GM18870 (cell line): ENCODE measurements around the gene S100A16.
A peak's percentile ranks its signal among the peaks of the same experiment; 100 is the strongest.

Experiments
- ATAC-seq: cut with Tn5 transposase; IDR thresholded peaks from one replicate; pipeline ENCODE4 v1.9.1; 2021; ENCODE audit warnings: moderate library complexity; ENCODE audit not compliant: unreplicated experiment

The S100A16 gene

GRCh38 chr1:153638261-153638660 is 25.3 kb upstream of the S100A16 start:
- ATAC-seq: no peak

- ATAC-seq: no peak
Observed at GRCh38 chr1:153636312-153636711, 23.4 kb upstream of the S100A16 start.

DNA sequence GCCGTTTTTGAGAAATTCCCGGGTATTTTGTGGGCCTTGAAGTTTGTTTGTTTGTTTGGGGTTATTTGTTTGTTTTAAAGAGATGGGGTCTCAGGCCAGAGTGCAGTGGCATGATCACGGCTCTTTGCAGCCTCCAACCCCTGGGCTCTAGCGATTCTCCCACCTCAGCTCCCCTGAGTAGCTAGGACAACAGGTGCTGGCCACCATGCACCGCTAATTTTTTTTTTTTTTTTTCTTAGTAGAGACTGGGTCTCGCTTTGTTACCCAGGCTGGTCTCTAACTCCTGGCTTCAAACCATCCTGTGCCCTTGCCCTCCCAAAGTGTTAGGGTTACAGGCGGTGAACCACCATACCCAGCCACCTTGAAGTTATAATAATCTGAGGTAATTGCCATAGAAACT is 22.9 kb upstream of the S100A16 start:
- ATAC-seq: no peak

DNA sequence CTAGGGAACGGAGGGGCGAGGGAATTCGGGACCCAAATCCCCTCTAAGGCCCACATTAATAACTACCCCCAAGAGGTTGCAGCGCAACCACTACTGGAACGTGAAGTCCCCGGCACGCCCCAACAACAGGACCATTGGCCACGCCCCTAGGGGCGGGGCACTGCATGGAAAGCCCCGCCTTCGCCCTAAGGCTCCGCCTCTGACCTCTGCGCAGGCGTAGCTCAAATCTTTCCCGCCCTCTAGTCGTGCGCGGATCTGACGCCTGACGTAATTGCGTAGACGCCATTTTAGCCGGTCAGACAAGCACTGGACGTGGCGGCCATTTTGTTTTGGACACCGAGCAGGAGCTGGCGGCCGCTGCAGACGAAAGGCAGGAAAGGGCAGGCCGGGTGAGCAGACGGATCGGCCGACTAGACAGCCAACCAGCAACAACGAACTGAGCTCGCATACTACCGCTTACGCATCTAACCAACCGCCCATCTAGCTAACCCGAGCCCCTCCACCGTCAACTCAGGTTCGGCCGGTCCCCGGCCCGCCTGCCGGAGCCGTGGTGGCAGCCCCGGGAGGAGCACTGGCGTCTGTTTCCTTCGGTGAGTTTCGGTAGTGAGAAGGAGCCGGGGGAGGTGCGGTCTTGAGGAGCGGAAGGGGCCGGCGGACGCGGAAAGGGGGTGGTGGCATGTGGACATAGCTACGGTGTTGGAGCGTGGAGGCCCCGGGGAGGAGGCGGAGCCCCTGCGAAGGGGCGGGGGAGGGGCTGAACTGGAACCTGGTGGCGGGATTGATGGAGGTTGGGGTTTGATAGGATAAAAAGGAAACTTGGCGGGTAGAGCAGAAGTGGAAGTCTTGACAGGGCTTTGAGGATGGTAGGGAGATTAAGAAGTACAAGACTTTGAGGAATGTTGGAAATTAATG is 21.1 kb upstream of the S100A16 start, which contains the start of gene CHTOP:
CHTOP (plus strand) TSS at position 313 of the 912 bp plus-strand sequence. CDS start 2,523 bp downstream, outside the sequence.
- ATAC-seq: peak; percentile 86

- no peak for ATAC-seq
Observed at GRCh38 chr1:153633161-153633753, 20.3 kb upstream of the S100A16 start.

DNA sequence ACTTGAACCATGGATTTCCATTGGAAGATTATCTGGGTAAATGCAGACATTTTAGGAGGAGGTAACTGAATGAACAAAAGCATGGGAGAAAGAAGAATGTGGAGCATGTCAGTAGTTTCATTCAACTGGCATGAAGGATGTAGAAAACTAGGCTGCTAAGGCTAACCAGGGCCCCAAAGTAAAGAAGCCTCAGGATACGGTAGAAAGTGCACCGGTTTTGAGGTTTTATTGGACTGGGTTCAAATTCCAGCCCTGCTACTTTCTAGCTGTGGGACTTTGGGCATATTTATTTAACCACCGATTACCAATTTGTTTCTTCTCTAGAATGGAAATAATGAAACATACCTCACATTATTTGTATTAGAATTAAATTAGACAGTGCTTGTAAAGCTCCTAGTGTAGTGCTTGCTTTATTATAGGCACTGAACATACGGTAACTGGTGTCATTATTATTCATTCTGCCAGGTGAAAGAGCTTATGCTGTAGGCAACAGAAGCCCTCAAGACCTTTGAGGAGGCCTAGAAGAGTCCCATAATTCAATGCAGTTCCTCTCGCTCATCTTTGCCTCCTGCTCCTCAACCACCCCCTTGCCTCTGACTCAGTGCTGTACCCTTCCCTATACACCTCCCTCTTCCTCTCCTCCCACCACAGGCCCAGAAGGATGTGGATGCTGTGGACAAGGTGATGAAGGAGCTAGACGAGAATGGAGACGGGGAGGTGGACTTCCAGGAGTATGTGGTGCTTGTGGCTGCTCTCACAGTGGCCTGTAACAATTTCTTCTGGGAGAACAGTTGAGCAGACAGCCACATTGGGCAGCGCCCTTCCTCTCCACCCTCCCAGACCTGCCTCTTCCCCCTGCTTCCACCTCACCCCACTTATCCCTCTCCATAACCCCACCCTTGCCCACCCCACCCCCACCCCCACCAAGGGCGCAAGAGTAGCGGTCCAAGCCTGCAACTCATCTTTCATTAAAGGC is 18.4 kb upstream of the S100A16 start:
- ATAC-seq: no peak

- ATAC-seq: no peak
Observed at GRCh38 chr1:153630384-153630783, 17.4 kb upstream of the S100A16 start.

GRCh38 chr1:153629971-153630370 is 17.0 kb upstream of the S100A16 start:
- ATAC-seq: no peak

- ATAC-seq: no peak
Observed at GRCh38 chr1:153629343-153629665, 16.4 kb upstream of the S100A16 start.

- no peak for ATAC-seq
Observed at GRCh38 chr1:153628638-153629342, 15.9 kb upstream of the S100A16 start.

DNA sequence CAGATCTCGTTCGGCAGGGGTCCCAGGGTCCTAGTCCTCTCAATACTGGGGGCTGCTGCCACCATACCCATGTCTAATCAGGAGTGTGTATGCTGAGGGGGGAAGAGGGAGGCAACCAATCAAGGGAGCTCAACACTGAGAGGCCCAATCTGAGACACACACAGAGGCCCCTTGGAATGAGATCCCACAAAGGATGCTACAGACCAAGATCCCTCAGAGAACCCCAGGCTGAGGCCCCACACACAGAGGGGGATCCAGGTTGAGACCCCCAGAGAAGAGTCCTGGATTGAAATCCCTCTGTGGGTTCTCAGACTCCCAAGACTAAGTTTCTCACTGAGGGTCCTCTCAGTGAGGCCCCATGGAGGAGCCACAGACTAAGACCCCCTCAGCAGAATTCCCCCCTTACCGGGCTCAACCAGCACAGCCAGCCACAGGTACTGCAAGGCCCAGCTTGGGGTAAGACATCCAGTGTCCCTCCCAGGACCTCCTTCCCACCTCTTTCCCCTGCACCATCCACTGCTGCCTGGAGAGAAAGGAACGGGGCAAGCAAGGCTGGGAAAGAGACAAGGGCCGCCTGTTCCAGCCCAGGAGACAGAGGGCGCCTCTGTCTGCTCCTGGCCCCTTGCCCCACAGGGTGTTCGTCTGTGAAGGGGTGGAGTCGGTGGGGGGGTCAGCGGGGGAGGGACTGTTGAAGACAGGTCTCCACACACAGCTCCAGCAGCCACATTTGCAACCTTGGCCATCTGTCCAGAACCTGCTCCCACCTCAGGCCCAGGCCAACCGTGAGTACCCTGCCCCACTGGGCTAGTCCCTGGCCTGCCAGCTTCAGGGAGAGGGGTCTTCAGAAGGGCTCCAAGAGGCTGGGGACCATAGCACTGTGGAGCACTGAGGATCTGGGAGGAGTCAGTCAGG is 15.0 kb upstream of the S100A16 start, which contains the start of gene S100A1:
S100A1 (plus strand) TSS at position 720 of the 912 bp plus-strand sequence. CDS start 2,088 bp downstream, outside the sequence.
- ATAC-seq: no peak

- ATAC-seq: no peak
Observed at GRCh38 chr1:153626904-153627714, 14.2 kb upstream of the S100A16 start, which contains the start of gene S100A13. Gene S100A13 (minus strand): TSS chr1:153627505. CDS start chr1:153626472, 1,033 bp downstream.

GRCh38 chr1:153626477-153626903 is 13.6 kb upstream of the S100A16 start:
- ATAC-seq: no peak

- no peak for ATAC-seq
Observed at GRCh38 chr1:153624965-153625611, 12.2 kb upstream of the S100A16 start.

GRCh38 chr1:153623101-153623500 is 10.2 kb upstream of the S100A16 start:
- no peak for ATAC-seq

DNA sequence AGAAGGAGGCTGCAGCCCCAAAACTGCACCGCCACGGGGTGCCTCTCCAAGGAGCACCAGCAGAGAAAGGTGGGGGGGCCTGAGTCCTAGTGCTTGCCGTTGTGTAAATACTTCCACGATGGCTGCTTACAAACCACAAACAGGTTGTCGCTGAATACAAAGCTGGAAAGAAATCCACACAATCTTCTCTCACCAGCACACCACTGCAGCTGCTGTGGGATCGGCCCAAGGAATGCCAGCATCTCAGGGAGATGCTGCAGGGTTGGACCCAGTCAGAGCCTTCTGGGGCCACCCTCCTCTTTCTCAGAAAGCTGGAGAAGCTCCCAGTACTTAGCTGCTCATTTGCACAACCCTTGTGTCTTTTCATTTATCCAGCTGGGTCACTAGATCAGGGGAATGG is 6.2 kb upstream of the S100A16 start:
- no peak for ATAC-seq

- ATAC-seq: no peak
Observed at GRCh38 chr1:153617663-153618062, 4.7 kb upstream of the S100A16 start.

- no peak for ATAC-seq
Observed at GRCh38 chr1:153616917-153617311, 4.0 kb upstream of the S100A16 start.
